GM19099 (cell line): Measurements from ENCODE around the gene DNAJC3.

Source experiments
- POLR2A ChIP-seq: IDR thresholded peaks from 3 replicates; pipeline ENCODE4 v1.6.1; 2011; ENCODE audit warnings: low read depth; ENCODE audit not compliant: insufficient read length; ENCODE audit errors: extremely low read depth

DNAJC3 gene, protein sequence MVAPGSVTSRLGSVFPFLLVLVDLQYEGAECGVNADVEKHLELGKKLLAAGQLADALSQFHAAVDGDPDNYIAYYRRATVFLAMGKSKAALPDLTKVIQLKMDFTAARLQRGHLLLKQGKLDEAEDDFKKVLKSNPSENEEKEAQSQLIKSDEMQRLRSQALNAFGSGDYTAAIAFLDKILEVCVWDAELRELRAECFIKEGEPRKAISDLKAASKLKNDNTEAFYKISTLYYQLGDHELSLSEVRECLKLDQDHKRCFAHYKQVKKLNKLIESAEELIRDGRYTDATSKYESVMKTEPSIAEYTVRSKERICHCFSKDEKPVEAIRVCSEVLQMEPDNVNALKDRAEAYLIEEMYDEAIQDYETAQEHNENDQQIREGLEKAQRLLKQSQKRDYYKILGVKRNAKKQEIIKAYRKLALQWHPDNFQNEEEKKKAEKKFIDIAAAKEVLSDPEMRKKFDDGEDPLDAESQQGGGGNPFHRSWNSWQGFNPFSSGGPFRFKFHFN

DNA sequence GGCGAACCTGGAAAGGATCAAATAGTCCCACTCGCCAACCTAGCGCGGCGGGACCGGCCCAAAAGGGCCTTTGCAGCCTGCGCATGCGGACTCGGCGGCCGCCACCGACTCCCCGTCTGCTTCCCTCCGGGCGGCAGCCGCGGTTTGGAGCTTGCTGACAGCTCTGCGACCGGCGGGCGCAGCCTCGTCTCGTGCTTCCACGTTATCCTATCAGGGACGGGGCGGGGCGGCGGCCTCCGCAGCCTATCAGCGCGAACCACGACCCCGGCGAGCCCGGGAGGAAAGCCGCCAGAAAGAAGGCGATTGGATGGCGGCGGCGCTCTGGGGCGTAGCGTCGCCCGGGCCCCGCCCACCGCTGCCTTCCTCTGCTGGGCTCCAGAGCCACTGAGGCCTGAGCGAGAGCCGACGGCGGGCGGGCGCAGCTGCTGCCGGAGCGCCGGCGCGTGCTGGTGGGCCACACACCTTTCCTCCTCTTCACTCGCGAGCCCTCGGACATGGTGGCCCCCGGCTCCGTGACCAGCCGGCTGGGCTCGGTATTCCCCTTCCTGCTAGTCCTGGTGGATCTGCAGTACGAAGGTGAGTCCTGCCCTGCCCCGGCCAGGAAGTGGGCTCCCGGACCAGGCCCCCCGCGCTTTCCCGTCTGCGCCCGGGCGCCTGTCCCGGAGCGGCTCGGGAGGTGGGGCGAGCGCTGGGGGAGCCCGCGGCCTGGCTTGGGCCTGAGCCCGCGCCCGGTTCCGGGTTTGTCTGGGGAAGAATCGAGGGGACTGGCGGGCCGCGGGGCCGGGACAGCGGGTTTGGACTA is at the start of gene DNAJC3:
Gene DNAJC3, plus strand, starts transcription at position 378 of the 802 bp plus-strand sequence. Its CDS starts 117 bp downstream, at position 495.
- TF ChIP-seq POLR2A = peak; percentile 97

DNA sequence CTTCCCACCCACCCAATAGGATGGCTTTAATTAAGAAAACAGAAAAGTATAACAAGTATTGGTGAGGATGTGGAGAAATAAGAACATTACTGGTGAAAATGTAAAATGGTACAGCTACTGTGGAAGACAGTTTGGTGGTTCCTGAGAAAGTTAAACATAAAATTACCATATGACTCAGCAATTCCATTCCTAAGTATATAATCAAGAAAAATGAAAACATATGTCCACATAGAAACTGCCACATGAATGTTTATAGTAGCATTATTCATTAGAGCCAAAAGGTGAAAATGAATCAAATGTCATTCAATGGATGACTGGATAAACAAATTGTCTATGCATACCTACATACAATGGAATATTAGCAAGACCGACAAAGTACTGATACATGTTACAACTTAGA is 49.3 kb upstream of the DNAJC3 start:
- TF ChIP-seq POLR2A = no peak

DNA sequence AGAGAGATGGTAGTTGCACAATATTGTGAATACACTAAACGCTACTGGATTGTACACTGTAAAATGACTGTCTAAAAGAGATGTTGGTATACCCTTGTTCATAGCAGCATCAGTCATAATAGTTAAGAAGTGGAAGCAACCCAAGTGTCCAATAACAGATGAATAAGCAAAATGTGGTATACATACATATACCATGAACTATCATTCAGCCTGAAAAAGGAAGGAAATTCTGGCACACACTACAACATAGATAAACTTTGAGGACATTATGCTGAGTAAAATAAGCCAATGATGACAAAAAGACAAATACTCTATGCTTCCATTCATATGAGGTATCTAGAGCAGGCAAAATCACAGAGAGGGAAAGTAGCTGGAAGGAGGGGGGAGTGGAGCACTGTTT is 48.5 kb upstream of the DNAJC3 start:
- TF ChIP-seq POLR2A = no peak

DNA sequence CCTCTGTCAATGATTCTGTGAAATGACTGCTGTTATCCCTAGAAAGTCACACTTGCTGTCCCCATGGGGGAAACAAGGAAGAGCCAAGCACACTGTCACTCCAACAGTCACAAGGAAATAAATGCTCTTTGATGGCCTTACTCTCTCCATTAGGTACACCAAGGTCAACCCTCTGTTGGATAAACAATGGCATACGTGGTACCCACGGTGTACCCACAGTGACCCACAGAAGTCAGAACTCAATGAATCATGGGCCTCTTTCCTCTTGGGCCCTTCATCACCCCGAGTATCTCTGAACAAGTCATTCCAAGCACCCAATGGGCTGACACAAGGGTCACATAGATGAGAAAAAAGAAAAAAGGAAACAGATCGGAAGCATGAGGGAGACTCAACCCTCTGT is 47.9 kb upstream of the DNAJC3 start:
- TF ChIP-seq POLR2A = no peak

DNA sequence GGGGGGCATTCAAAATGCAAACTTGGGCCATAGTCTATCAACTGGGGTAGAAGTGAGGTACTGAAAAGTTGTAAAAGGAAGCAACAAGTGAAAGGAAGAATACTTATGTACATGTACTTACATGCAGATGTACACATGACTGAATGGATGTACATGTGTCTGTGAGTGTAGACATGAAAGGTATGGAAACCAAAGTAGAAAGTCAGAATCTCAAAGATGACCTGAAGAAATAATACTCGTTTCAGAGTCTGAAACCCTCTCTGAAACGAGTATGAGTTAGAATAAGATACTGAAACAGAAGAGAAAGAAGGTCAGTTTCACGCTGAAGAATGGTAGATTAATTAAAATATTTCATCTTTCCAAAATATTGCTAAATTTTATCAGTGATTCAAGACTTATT is 46.3 kb upstream of the DNAJC3 start:
- no peak for TF ChIP-seq POLR2A

DNA sequence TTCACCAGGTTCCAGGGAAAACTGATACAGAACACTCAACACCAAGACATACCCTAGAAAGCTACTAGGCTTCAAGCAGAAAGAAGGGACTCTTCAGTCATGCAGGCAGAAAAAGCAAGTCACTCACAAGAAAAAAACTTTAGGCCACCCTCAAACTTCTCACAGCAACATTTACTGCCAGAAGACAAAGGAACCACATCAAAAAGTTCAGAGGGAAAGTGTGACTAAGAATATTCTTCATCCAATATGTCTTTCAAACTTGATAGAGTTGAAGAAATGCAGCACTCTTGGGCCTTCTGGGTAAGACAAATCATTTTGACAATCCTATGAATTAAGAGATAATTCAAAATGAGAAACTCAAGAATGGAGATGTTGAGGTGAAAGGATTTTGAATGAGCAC is 40.1 kb upstream of the DNAJC3 start:
- TF ChIP-seq POLR2A = no peak

DNA sequence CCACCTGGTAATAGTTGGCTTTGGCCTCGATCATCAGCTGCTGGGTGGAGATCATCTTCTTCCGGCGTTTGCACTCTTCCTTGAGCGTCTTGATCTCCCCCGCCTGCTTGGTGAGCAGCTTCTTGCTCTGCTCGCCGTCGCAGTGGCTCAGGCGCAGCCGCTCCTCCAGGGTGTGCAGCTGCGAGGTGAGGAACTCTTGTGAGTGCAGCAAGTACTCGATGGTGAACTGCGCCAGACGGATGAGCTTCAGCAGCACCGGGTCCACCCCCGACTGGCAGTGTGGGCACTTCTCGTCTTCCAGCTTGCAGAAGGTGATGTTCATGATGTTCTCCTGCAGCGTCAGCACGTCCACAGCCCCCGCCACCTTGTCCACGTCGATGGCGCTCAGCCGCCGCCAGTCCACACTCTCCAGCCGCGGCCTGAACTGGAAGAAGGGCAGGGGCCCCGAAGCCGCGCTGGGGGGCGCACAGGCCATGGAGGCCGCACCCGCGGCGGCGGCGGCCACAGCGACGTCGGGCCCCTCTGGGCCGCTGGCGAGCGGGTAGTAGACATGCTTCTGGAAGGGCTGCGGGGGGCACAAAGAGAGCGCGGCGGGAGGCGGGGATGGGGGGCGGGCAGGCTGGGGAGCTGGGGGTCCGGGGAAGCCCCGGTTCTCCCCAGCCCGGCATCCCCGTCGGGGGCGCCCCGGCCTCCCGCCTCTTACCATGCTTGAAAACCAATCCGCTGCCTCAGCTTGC is 35.5 kb upstream of the DNAJC3 start:
- no peak for TF ChIP-seq POLR2A

DNA sequence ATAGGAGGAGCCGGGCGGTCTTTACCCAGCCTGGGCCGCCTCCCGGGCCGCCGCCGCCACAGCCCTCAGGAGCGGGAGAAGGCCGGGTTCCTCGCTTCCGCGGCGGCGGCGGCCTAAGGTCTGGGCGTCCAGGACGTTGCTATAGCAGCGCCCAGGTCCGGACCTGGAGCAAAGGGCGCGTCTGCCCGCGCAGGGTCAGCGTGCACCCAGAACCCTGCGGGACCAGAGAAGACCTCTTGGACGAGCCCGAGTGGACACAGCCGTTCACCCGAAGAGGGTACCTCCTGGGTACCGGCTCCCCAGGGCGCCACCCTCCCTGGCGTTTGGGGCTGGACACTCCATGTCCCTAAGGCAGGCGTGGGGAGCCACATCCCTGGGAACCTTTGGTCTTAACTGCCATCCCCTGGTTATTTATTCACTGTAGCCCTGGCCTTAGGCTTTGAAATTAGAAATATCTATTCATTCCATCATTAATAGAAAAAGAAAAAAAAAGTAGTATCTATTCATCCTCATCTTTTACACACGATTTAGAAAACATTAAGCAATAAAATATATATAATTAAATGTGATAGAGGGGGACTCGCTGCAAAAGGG is 34.8 kb upstream of the DNAJC3 start:
- TF ChIP-seq POLR2A = no peak

DNA sequence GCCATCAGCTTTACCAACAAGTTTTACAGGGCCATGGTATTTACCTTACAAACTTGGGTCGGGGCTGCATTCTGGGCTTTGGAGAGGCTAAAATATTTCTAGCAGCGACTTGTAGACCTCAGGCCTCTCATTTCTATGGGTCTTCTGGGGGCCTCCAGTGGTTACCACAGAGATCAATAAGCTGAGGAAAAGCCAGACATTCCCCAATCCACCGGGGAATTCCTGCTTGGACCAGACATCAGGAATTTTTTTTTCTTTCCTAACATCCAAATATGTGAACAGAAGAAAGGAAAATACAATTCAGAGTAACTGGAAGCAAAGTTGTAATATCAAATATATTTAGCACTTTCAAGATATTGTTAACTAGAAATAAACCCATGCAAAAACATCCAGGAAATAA is 33.9 kb upstream of the DNAJC3 start:
- TF ChIP-seq POLR2A = no peak

DNA sequence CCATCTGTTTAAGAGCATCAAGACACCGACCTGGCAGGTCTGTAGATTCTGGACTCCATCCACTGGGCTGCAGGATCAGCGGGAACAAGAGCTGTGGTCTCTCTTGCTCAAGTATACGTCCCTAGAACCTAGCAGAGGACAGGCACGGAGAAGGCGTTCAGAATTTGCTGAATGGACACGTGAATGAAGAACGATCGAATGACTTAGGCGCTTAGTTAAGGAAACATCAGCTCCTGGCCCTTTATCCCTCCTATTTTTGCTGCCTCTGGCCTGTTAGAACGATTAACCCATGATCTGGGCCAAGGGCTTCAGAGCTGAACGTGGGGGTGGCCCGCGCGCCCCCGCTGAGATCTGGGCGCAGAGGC is 33.4 kb upstream of the DNAJC3 start:
- no peak for TF ChIP-seq POLR2A

DNA sequence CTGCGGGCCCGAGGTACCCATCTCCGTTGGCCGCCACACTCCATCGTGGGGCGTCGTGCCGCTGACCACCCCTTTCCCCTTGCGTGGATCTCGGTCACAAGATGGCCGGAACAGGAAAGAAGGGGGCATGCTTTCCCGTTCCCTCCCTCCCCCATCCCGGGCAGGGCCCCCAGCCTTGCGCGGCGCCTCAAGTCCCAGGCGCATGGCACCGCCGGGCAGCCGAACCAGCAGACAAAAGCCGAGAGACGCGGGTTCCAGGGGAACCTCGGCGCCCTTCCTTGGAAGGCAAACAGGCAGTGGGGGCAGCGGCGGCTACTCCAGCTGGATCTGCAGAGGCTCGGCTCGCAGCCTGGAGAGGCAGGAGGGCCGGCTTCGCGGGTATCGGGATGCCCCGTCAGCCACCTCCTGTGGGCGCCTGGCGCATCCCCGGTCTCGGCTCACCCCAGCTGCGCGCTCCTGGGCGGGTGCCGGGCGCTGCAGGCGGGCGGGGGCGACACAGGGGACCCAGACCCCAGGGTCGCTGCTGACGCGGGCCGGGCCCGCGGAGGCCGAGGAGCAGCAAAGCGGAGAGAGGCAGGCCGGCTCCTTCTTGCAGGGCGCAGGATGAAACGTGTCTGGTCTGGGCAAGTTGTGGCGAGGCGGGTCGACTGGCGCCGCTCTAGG is 32.9 kb upstream of the DNAJC3 start:
- TF ChIP-seq POLR2A = no peak

DNA sequence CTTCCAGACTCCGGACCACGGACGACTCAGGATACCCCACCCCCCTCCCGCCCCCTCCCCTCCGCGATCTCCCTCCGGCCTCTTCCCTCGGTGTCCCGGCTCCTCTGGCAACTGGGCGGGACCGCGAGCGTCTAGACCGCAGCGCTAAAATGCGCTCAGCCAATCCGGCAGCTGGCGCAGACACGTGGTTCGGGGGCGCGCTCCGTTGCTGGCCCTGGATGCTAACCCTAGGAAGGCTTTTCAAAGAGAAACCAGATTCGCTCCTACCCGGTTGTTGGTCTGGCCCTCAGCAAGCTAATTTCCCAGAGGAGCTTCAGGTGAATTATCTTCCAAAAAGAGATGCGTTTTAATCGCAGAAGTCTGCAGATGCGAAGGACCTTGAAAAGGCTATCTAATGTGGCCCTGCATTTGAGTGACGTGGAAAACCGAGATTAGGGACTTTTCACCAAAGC is 32.3 kb upstream of the DNAJC3 start, which contains the start of gene DZIP1:
Gene DZIP1, minus strand, starts transcription at position 106 of the 452 bp plus-strand sequence. CDS start 2,677 bp downstream, outside the sequence.
- TF ChIP-seq POLR2A = no peak

DNA sequence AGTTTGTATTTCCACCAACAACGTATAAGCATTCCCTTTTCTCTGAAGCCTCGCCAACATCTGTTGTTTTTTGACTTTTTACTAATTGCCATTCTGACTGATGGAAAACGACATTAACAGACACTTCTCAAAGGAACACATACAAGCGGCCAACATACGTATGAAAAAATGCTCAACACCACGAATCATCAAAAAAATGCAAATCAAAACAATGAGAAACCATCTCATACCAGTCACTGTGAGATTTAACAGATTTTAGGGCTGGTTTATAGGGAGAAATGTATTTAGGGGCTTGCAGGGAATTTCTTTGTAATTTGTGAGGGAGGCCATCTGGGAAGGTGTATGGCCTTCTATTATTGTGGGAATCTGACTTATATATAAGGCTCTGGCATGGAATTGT is 29.6 kb upstream of the DNAJC3 start:
- no peak for TF ChIP-seq POLR2A

DNA sequence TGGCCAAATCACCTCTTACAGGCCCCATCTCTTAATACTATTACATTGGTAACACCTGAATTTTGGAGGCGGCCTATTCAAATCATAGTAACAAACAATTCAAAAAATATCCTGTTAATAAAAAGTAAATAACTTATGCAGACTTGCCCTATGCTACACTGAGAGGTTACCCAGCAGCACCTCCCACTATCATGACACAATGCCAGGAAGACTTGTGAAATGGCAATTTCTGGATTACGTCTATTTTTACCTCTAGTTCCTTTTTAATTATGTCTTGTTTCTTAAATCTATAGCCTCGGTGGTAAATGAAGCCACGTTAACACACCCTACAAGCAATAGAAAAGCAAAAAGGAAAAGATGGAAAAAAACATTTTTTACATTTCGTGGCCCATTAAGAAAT is 26.2 kb upstream of the DNAJC3 start:
- TF ChIP-seq POLR2A = no peak
